DMS53 treated with DMSO at 0.1 percent for 48 hours (cell line): ENCODE results near the gene OAS1.
"Not testable (repeated sequence)": the region's sequence is repeated elsewhere in the genome, so short reads cannot be mapped to it uniquely, and the experiment has no call there.

Experiments
- DNase-seq: peaks from one replicate; lab custom pipeline; 2025; ENCODE audit not compliant: unreplicated experiment; lab: John Stamatoyannopoulos, UW

Gene OAS1

GRCh38 chr12:112936927-112937326, 30.2 kb downstream of the OAS1 start:
- no peak for DNase-seq

- peak; percentile 87 for DNase-seq
These were observed 31.3 kb downstream of the OAS1 start, which contains the start of gene OAS3 for GRCh38 chr12:112937741-112938719. TSS of gene OAS3 (plus strand) at chr12:112938474. CDS start at chr12:112938531, 57 bp downstream.

- DNase-seq: peak; percentile 9
These were observed 32.0 kb downstream of the OAS1 start for GRCh38 chr12:112938751-112939150.

GRCh38 chr12:112939761-112940381, 33.1 kb downstream of the OAS1 start:
- no peak for DNase-seq

- no peak for DNase-seq
These were observed 35.0 kb downstream of the OAS1 start for GRCh38 chr12:112941528-112942335.

GRCh38 chr12:112942572-112942971, 35.8 kb downstream of the OAS1 start:
- DNase-seq: no peak

- DNase-seq: no peak
These were observed 37.4 kb downstream of the OAS1 start for GRCh38 chr12:112944024-112944690.

GRCh38 chr12:112945515-112945914, 38.8 kb downstream of the OAS1 start:
- no peak for DNase-seq

GRCh38 chr12:112946236-112947000, 39.7 kb downstream of the OAS1 start:
- no peak for DNase-seq

GRCh38 chr12:112947314-112947713, 40.6 kb downstream of the OAS1 start:
- no peak for DNase-seq

- DNase-seq: no peak
These were observed 41.0 kb downstream of the OAS1 start for GRCh38 chr12:112947761-112948160.

GRCh38 chr12:112948806-112949205, 42.0 kb downstream of the OAS1 start:
- no peak for DNase-seq

- DNase-seq: no peak
These were observed 43.9 kb downstream of the OAS1 start for GRCh38 chr12:112950701-112951100.

- DNase-seq: not testable (repeated sequence)
These were observed 50.4 kb downstream of the OAS1 start for GRCh38 chr12:112957125-112957524.

- DNase-seq: no peak
These were observed 54.3 kb downstream of the OAS1 start for GRCh38 chr12:112961074-112961473.

GRCh38 chr12:112961536-112961935, 54.8 kb downstream of the OAS1 start:
- no peak for DNase-seq

GRCh38 chr12:112962561-112962960, 55.8 kb downstream of the OAS1 start:
- DNase-seq: no peak

GRCh38 chr12:112963227-112963861, 56.6 kb downstream of the OAS1 start:
- no peak for DNase-seq

GRCh38 chr12:112964067-112964670, 57.4 kb downstream of the OAS1 start:
- DNase-seq: no peak
